Activated CD4-positive, alpha-beta T cell treated with anti-CD3 and anti-CD28 coated beads, Interleukin-2, amount 10 ng/mL, durations not matched to agents 7 days and 5 days (primary cell): ENCODE results near the gene ERC2. TPM values are rescaled to one million over a fixed set of nuclear protein-coding genes. Genes with fewer than 3 reads are reported as not detected.
"Not testable (repeated sequence)": the region's sequence is repeated elsewhere in the genome, so short reads cannot be mapped to it uniquely, and the experiment has no call there.

Experiments
- CTCF ChIA-PET: fragments of 350-600 bp; sonication (Branson Sonifier 250); formaldehyde crosslinking; loops from one replicate; lab custom pipeline; 2021; ENCODE audit warnings: antibody characterized with exemption; lab: Charles Lee
- POLR2A ChIA-PET: fragments of 350-600 bp; sonication (Branson Sonifier 250); formaldehyde crosslinking; loops from one replicate; lab custom pipeline; 2021; ENCODE audit warnings: antibody characterized with exemption; lab: Charles Lee
- DNase-seq: peaks from one replicate; pipeline ENCODE4 v3.0.0-alpha.2; 2020
- H3K27ac Mint-ChIP-seq: one replicate; pipeline ENCODE4 v1.8.0; 2021; ENCODE audit warnings: mild to moderate bottlenecking, moderate library complexity, mixed read lengths
- H3K27me3 Mint-ChIP-seq: one replicate; pipeline ENCODE4 v1.8.0; 2021; ENCODE audit warnings: mixed read lengths
- H3K36me3 Mint-ChIP-seq: one replicate; pipeline ENCODE4 v1.8.0; 2021; ENCODE audit warnings: low read depth, mixed read lengths
- H3K4me1 Mint-ChIP-seq: one replicate; pipeline ENCODE4 v1.8.0; 2021; ENCODE audit warnings: mixed read lengths
- H3K4me3 Mint-ChIP-seq: one replicate; pipeline ENCODE4 v1.8.0; 2021; ENCODE audit warnings: mild to moderate bottlenecking, moderate library complexity, mixed read lengths
- H3K9me3 Mint-ChIP-seq: one replicate; pipeline ENCODE4 v1.8.0; 2021; ENCODE audit warnings: mixed read lengths
- total RNA-seq, 2 experiments: library from RNA; stranded (reverse); gene quantifications; one replicate each; pipeline ENCODE4 v1.2.3, GENCODE V29; 2021

Gene ERC2
- total RNA-seq, 2 experiments from 2014 or later, result not detected

- Mint-ChIP-seq H3K36me3 (no peaks in the 10 kb centered on the region), H3K9me3 (no peaks in the 10 kb centered on the region), H3K27me3 (peaks cover 4% of the 10 kb centered on the region), H3K27ac (no peak overlapping the region), H3K4me3 (no peak overlapping the region), H3K4me1 (no peaks in the 10 kb centered on the region)
- ChIA-PET POLR2A (no interaction called here), CTCF (no interaction called here)
- DNase-seq, result no peak
Observed at GRCh38 chr3:56101576-56101975, 366.7 kb downstream of the ERC2 start.

- no peaks in the 10 kb centered on the region for H3K4me1 Mint-ChIP-seq
- no peak overlapping the region for H3K27ac Mint-ChIP-seq
- H3K27me3 Mint-ChIP-seq, result peaks cover 1% of the 10 kb centered on the region
- no peaks in the 10 kb centered on the region for H3K9me3 Mint-ChIP-seq
- POLR2A ChIA-PET, result no interaction called here
- no peak overlapping the region for H3K4me3 Mint-ChIP-seq
- DNase-seq, result no peak
- CTCF ChIA-PET, result no interaction called here
- H3K36me3 Mint-ChIP-seq, result no peaks in the 10 kb centered on the region
Observed at GRCh38 chr3:56096999-56097398, 371.3 kb downstream of the ERC2 start.

GRCh38 chr3:56094170-56094569, 374.1 kb downstream of the ERC2 start:
- no peaks in the 10 kb centered on the region for H3K4me1 Mint-ChIP-seq
- H3K27ac Mint-ChIP-seq, result no peak overlapping the region
- H3K9me3 Mint-ChIP-seq, result no peaks in the 10 kb centered on the region
- H3K27me3 Mint-ChIP-seq, result peaks cover 3% of the 10 kb centered on the region
- POLR2A ChIA-PET, result no interaction called here
- H3K4me3 Mint-ChIP-seq, result no peak overlapping the region
- no peak for DNase-seq
- CTCF ChIA-PET, result no interaction called here
- no peaks in the 10 kb centered on the region for H3K36me3 Mint-ChIP-seq

- no peaks in the 10 kb centered on the region for H3K36me3 Mint-ChIP-seq
- H3K27me3 Mint-ChIP-seq, result peaks cover 2% of the 10 kb centered on the region
- no peak overlapping the region for H3K4me3 Mint-ChIP-seq
- H3K9me3 Mint-ChIP-seq, result no peaks in the 10 kb centered on the region
- ChIA-PET POLR2A (no interaction called here), CTCF (no interaction called here)
- no peak overlapping the region for H3K27ac Mint-ChIP-seq
- no peaks in the 10 kb centered on the region for H3K4me1 Mint-ChIP-seq
- DNase-seq, result no peak
Observed at GRCh38 chr3:56089739-56090138, 378.5 kb downstream of the ERC2 start.

- DNase-seq, result no peak
- ChIA-PET CTCF (no interaction called here), POLR2A (no interaction called here)
- Mint-ChIP-seq H3K9me3 (no peaks in the 10 kb centered on the region), H3K27ac (no peak overlapping the region), H3K27me3 (peaks cover 2% of the 10 kb centered on the region), H3K4me3 (no peak overlapping the region), H3K36me3 (no peaks in the 10 kb centered on the region), H3K4me1 (no peaks in the 10 kb centered on the region)
Observed at GRCh38 chr3:56087451-56088053, 380.7 kb downstream of the ERC2 start.

- no peak overlapping the region for H3K27ac Mint-ChIP-seq
- H3K9me3 Mint-ChIP-seq, result no peaks in the 10 kb centered on the region
- H3K27me3 Mint-ChIP-seq, result peaks cover 2% of the 10 kb centered on the region
- no peaks in the 10 kb centered on the region for H3K36me3 Mint-ChIP-seq
- no peaks in the 10 kb centered on the region for H3K4me1 Mint-ChIP-seq
- POLR2A ChIA-PET, result no interaction called here
- no peak overlapping the region for H3K4me3 Mint-ChIP-seq
- DNase-seq, result no peak
- CTCF ChIA-PET, result no interaction called here
Observed at GRCh38 chr3:56086355-56086754, 381.9 kb downstream of the ERC2 start.

GRCh38 chr3:56081246-56081645, 387.0 kb downstream of the ERC2 start:
- POLR2A ChIA-PET, result no interaction called here
- CTCF ChIA-PET, result no interaction called here
- no peak overlapping the region for H3K4me3 Mint-ChIP-seq

GRCh38 chr3:56076746-56077145, 391.5 kb downstream of the ERC2 start:
- CTCF ChIA-PET, result no interaction called here
- H3K36me3 Mint-ChIP-seq, result no peaks in the 10 kb centered on the region
- no peak overlapping the region for H3K4me3 Mint-ChIP-seq
- H3K9me3 Mint-ChIP-seq, result no peaks in the 10 kb centered on the region
- POLR2A ChIA-PET, result no interaction called here
- H3K4me1 Mint-ChIP-seq, result no peaks in the 10 kb centered on the region
- DNase-seq, result no peak
- no peak overlapping the region for H3K27ac Mint-ChIP-seq
- H3K27me3 Mint-ChIP-seq, result no peaks in the 10 kb centered on the region

More at GRCh38 chr3:56081246-56081645, 387.0 kb downstream of the ERC2 start:
- DNase-seq, result no peak
- Mint-ChIP-seq H3K9me3 (no peaks in the 10 kb centered on the region), H3K27ac (no peak overlapping the region), H3K4me1 (no peaks in the 10 kb centered on the region), H3K36me3 (no peaks in the 10 kb centered on the region), H3K27me3 (no peaks in the 10 kb centered on the region)

GRCh38 chr3:56075089-56075488, 393.2 kb downstream of the ERC2 start:
- Mint-ChIP-seq H3K36me3 (no peaks in the 10 kb centered on the region), H3K4me1 (no peaks in the 10 kb centered on the region), H3K4me3 (no peak overlapping the region), H3K9me3 (no peaks in the 10 kb centered on the region), H3K27me3 (no peaks in the 10 kb centered on the region), H3K27ac (no peak overlapping the region)
- no peak for DNase-seq
- POLR2A ChIA-PET, result no interaction called here
- CTCF ChIA-PET, result no interaction called here

GRCh38 chr3:56069766-56070165, 398.5 kb downstream of the ERC2 start:
- peaks cover 2% of the 10 kb centered on the region for H3K9me3 Mint-ChIP-seq
- no peak for DNase-seq
- CTCF ChIA-PET, result no interaction called here
- no peak overlapping the region for H3K4me3 Mint-ChIP-seq
- no peaks in the 10 kb centered on the region for H3K36me3 Mint-ChIP-seq
- POLR2A ChIA-PET, result no interaction called here
- no peak overlapping the region for H3K27ac Mint-ChIP-seq
- H3K27me3 Mint-ChIP-seq, result no peaks in the 10 kb centered on the region
- no peaks in the 10 kb centered on the region for H3K4me1 Mint-ChIP-seq

- POLR2A ChIA-PET, CTCF ChIA-PET: not testable (repeated sequence)
Observed at GRCh38 chr3:56066405-56066804, 401.9 kb downstream of the ERC2 start.

GRCh38 chr3:56064684-56065083, 403.6 kb downstream of the ERC2 start:
- H3K4me3 Mint-ChIP-seq, result no peak overlapping the region
- peaks cover 1% of the 10 kb centered on the region for H3K27me3 Mint-ChIP-seq
- H3K27ac Mint-ChIP-seq, result no peak overlapping the region
- POLR2A ChIA-PET, result no interaction called here
- CTCF ChIA-PET, result no interaction called here
- H3K4me1 Mint-ChIP-seq, result no peaks in the 10 kb centered on the region
- no peaks in the 10 kb centered on the region for H3K36me3 Mint-ChIP-seq
- H3K9me3 Mint-ChIP-seq, result peaks cover 2% of the 10 kb centered on the region
- DNase-seq, result no peak

More at GRCh38 chr3:56066405-56066804, 401.9 kb downstream of the ERC2 start:
- DNase-seq, H3K36me3 Mint-ChIP-seq, H3K27me3 Mint-ChIP-seq, H3K27ac Mint-ChIP-seq, H3K4me1 Mint-ChIP-seq, H3K4me3 Mint-ChIP-seq, H3K9me3 Mint-ChIP-seq: not testable (repeated sequence)

GRCh38 chr3:56061279-56061626, 407.0 kb downstream of the ERC2 start:
- ChIA-PET POLR2A (no interaction called here), CTCF (no interaction called here)
- H3K27me3 Mint-ChIP-seq, result peaks cover 1% of the 10 kb centered on the region
- no peaks in the 10 kb centered on the region for H3K4me1 Mint-ChIP-seq
- no peak overlapping the region for H3K27ac Mint-ChIP-seq
- peaks cover 2% of the 10 kb centered on the region for H3K9me3 Mint-ChIP-seq
- no peak overlapping the region for H3K4me3 Mint-ChIP-seq
- H3K36me3 Mint-ChIP-seq, result no peaks in the 10 kb centered on the region
- DNase-seq, result no peak

GRCh38 chr3:56060521-56061278, 407.6 kb downstream of the ERC2 start:
- ChIA-PET CTCF (no interaction called here), POLR2A (no interaction called here)
- no peaks in the 10 kb centered on the region for H3K36me3 Mint-ChIP-seq
- H3K4me1 Mint-ChIP-seq, result no peaks in the 10 kb centered on the region
- no peak overlapping the region for H3K27ac Mint-ChIP-seq
- H3K4me3 Mint-ChIP-seq, result no peak overlapping the region
- H3K27me3 Mint-ChIP-seq, result peaks cover 1% of the 10 kb centered on the region
- no peak for DNase-seq
- H3K9me3 Mint-ChIP-seq, result peaks cover 2% of the 10 kb centered on the region
